GM15510 (cell line): ENCODE measurements around the gene ITGAL.
A peak's percentile ranks its signal among the peaks of the same experiment; 100 is the strongest.

Experiments
- POLR2A ChIP-seq: IDR thresholded peaks from 3 replicates; pipeline ENCODE4 v1.6.1; 2011; ENCODE audit warnings: borderline replicate concordance; ENCODE audit not compliant: insufficient read length; ENCODE audit errors: extremely low read depth

The ITGAL gene

GRCh38 chr16:30447512-30448226 is 24.9 kb upstream of the ITGAL start:
- TF ChIP-seq POLR2A: no peak

- TF ChIP-seq POLR2A: no peak
Observed at GRCh38 chr16:30449116-30449435, 23.5 kb upstream of the ITGAL start.

DNA sequence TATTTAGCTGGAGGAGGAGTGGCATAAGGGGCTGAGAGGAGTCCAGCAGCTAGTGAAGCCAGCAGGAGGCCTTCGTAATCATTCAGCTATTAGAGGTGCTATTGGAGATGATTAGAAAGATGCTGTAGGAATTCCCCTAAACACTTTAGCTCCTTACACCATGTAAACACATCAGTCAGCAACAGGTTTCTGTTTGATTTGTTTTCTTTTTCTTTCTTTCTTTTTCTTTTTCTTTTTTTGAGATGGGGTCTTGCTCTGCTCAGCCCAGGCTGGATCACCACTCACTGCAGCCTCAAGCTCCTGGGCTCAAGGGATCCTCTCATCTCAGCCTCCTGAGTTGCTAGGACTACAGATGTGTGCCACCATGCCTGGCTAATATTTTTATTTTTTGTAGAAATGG is 16.2 kb upstream of the ITGAL start:
- no peak for TF ChIP-seq POLR2A

DNA sequence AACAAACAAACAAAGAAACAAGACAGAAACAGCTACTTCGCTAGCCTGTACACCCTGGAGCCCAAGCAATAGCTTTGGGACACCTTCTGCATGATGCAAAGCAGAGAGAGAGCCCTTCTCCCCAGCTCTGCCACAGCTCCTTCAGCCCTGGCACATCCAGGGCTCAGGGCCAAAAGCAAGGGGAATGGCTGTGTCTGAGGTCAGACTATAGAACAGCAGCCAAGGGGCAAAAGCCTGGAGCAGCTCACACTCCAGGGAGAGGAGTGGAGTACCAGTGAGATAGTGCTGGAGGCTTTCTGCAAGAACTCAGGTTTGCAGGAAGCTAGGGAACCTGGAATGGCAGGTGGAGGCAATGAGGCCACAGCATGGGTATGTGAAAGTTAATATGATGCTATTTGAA is 15.3 kb upstream of the ITGAL start:
- no peak for TF ChIP-seq POLR2A

GRCh38 chr16:30457743-30458560 is 14.6 kb upstream of the ITGAL start:
- peak; percentile 10 for TF ChIP-seq POLR2A

- peak; percentile 80 for TF ChIP-seq POLR2A
Observed at GRCh38 chr16:30458561-30459394, 13.8 kb upstream of the ITGAL start.

- TF ChIP-seq POLR2A: no peak
Observed at GRCh38 chr16:30459456-30459855, 13.1 kb upstream of the ITGAL start.

- TF ChIP-seq POLR2A: no peak
Observed at GRCh38 chr16:30464078-30464477, 8.5 kb upstream of the ITGAL start.

DNA sequence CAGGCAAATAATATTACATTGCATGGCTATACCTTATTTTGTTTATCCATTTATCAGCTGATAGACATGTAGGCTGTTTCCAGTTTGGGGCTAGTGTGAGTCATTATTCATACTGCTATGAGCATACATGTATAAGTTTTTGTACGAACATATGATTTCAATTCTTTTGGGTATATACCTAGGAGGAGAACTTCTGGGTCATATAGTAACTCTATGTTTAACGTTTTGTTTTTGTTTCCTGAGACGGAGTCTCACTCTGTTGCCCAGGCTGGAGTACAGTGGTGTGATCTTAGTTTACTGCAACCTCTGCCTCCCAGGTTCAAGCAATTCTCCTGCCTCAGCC is 2.4 kb upstream of the ITGAL start:
- no peak for TF ChIP-seq POLR2A

DNA sequence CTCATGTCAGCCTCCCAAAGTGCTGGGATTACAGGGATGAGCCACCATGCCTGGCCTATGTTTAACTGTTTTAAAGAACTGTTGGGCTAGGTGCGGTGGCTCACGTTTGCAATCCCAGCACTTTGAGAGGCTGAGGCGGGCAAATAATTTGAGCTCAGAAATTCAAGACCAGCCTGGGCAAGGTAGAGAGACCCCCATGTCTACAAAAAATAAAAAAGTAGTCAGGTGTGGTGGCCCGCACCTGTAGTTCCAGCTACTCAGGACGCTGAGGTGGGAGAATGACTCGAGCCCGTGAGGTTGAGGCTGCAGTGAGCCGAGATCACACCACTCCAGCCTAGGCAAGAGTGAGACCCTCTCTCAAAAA is 1.9 kb upstream of the ITGAL start:
- no peak for TF ChIP-seq POLR2A

DNA sequence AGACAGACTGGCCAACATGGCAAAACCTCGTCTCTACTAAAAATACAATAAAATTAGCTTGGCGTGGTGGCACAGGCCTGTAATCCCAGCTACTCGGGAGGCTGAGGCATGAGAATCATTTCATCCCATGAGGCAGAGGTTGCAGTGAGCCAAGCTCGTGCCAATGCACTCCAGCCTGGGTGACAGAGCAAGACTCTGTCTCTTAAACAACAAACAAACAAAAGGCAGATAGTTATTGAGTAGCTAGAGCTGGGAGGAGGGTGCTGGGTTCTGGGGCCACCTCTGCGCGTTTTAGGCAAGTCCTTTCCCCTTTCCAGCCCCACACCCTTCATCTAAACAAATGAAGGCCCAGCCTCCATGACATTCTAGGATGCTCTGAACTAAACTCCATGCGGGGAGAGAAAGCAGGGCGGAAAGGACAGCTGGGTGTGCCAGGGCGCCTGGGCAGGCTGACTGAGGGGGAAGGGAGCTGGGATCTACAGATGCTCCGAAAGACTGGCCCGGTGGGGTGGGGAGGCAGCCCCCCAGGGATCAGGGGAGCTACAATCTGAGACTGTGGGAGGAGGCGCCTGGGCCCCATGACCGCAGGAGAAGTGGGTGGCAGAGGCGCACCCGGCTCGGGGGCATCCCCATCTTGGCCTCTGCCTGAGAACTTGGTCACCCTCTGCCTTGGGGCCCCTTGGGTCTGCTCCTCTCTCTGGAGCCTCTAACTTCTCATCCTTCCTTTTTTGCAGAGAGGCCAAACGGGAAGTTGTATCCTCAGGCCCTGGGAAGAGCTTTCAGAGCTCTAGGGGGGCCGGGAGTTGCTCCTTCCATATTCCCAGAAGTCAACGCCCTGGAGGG is 910 bp downstream of the ITGAL start:
- peak; percentile 47 for TF ChIP-seq POLR2A

GRCh38 chr16:30474074-30474452 is 1.5 kb downstream of the ITGAL start:
- TF ChIP-seq POLR2A: no peak

- TF ChIP-seq POLR2A: no peak
Observed at GRCh38 chr16:30474684-30475083, 2.1 kb downstream of the ITGAL start.

DNA sequence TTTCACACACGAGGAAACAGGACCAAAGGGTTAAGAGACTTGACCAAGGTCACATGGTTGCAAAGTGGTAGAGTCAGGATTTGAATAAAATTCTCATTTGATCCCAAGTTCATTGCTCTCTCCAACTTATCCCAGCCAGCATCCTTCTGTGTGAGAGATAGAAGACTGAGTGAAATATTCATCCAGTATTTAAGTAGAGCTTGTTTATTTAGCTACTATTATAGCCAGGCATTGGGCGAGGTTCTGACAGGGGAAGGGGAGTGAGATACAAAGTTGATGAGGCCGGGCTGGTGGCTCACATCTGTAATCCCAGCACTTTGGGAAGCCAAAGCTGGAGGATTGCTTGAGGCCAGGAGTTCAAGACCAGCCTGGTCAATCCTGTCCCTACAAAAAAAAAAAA is 4.4 kb downstream of the ITGAL start:
- no peak for TF ChIP-seq POLR2A
